Liver (tissue), 9 donors: ENCODE data around the gene POPDC3. TPM values are rescaled to one million over a fixed set of nuclear protein-coding genes. Genes with fewer than 3 reads are reported as not detected.

Experiments used
- DNase-seq: peaks from one replicate; pipeline ENCODE4 v3.0.0-alpha.2; 2017; ENCODE audit warnings: low spot score
- H3K27ac ChIP-seq, 2 donors: one replicate each; pipeline ENCODE4 v1.7.0; 2013; ENCODE audit warnings: inconsistent platforms in 2 of 2, low read length in 2 of 2, control low read depth in 1 of 2, low read depth in 1 of 2, mild to moderate bottlenecking in 1 of 2
- H3K27me3 ChIP-seq, 4 donors: one replicate each; pipeline versions ENCODE4 v1.6.1 to v1.7.0; 2013; ENCODE audit warnings: low read length in 3 of 4, inconsistent platforms in 1 of 4, mild to moderate bottlenecking in 1 of 4, moderate library complexity in 1 of 4; ENCODE audit not compliant: control insufficient read depth in 4 of 4, insufficient read depth in 4 of 4
- H3K36me3 ChIP-seq, 4 donors: one replicate each; pipeline versions ENCODE4 v1.6.1 to v1.7.0; 2013; ENCODE audit warnings: low read length in 3 of 4, mild to moderate bottlenecking in 3 of 4, low read depth in 1 of 4, moderate library complexity in 1 of 4; ENCODE audit not compliant: control insufficient read depth in 4 of 4, insufficient read depth in 3 of 4
- H3K4me1 ChIP-seq, 4 donors: one replicate each; pipeline versions ENCODE4 v1.6.1 to v1.7.0; 2013; ENCODE audit warnings: low read length in 3 of 4, mild to moderate bottlenecking in 3 of 4, moderate library complexity in 1 of 4; ENCODE audit not compliant: control insufficient read depth in 4 of 4, insufficient read depth in 4 of 4
- H3K4me3 ChIP-seq, 3 donors: one replicate each; pipeline versions ENCODE4 v1.6.1 to v1.7.0; 2013; ENCODE audit warnings: low read length in 3 of 3, control low read depth in 1 of 3, low read depth in 1 of 3, mild to moderate bottlenecking in 1 of 3
- H3K9ac ChIP-seq, 2 donors: one replicate each; pipeline ENCODE4 v1.7.0; 2013; ENCODE audit warnings: low read length in 2 of 2, mild to moderate bottlenecking in 2 of 2, moderate library complexity in 2 of 2, control low read depth in 1 of 2, low read depth in 1 of 2
- H3K9me3 ChIP-seq, 4 donors: one replicate each; pipeline versions ENCODE4 v1.6.1 to v1.7.0; 2013; ENCODE audit warnings: low read length in 3 of 4; ENCODE audit not compliant: control insufficient read depth in 4 of 4
- EGR1 ChIP-seq, 2 donors: IDR thresholded peaks; 2 replicates each; pipeline ENCODE4 v1.6.1; 2016 to 2018; ENCODE audit warnings: antibody characterized with exemption in 2 of 2, low read depth in 2 of 2
- FOXA1 ChIP-seq: IDR thresholded peaks from 2 replicates; pipeline ENCODE4 v1.6.1; 2016; ENCODE audit warnings: antibody characterized with exemption
- FOXA2 ChIP-seq: IDR thresholded peaks from 2 replicates; pipeline ENCODE4 v1.6.1; 2016; ENCODE audit warnings: antibody characterized with exemption
- HNF4A ChIP-seq, 2 donors: conservative IDR thresholded peaks; 2 replicates each; pipeline ENCODE4 v1.6.1; 2016; ENCODE audit warnings: antibody characterized with exemption in 2 of 2, mild to moderate bottlenecking in 2 of 2
- HNF4G ChIP-seq: IDR thresholded peaks from 2 replicates; pipeline ENCODE4 v1.6.1; 2016; ENCODE audit warnings: antibody characterized with exemption
- JUND ChIP-seq, 2 donors: IDR thresholded peaks; 2 replicates each; pipeline ENCODE4 v1.6.1; 2016; ENCODE audit warnings: antibody characterized with exemption in 2 of 2
- RAD21 ChIP-seq, 2 donors: IDR thresholded peaks; 2 replicates each; pipeline ENCODE4 v1.6.1; 2016; ENCODE audit warnings: antibody characterized with exemption in 2 of 2, mild to moderate bottlenecking in 2 of 2
- RXRA ChIP-seq, 2 donors: IDR thresholded peaks; 2 replicates each; pipeline ENCODE4 v1.6.1; 2017 to 2018; ENCODE audit warnings: antibody characterized with exemption in 2 of 2, mild to moderate bottlenecking in 1 of 2
- TAF1 ChIP-seq: conservative IDR thresholded peaks from 2 replicates; pipeline ENCODE4 v1.6.1; 2016; ENCODE audit warnings: antibody characterized with exemption, mild to moderate bottlenecking
- YY1 ChIP-seq: IDR thresholded peaks from 2 replicates; pipeline ENCODE4 v1.6.1; 2016; ENCODE audit warnings: antibody characterized with exemption, mild to moderate bottlenecking
- WGBS: extraction: QIAGEN DNeasy Blood & Tissue Kit; methylation state at CpG from one replicate; pipeline ENCODE4 v1.1.7; 2013; 5-methylcytosine and 5-hydroxymethylcytosine counted together
- polyA plus RNA-seq, 2 donors: library from polyadenylated mRNA; stranded (reverse) in 1 of 2; unstranded in 1 of 2; fragments of 200-250 nt in 1 of 2; fragments of >200 nt in 1 of 2; fragmentation: Nextera tagmentation in 1 of 2; extraction: Ambion mirVana in 1 of 2; gene quantifications; one replicate each; pipeline versions ENCODE4 v1.2.1 to v1.2.3, GENCODE V29; 2013 to 2015
- total RNA-seq, 2 donors: library from RNA; depleted of rRNA; stranded (reverse); fragments of >200 nt; gene quantifications; one replicate each; pipeline ENCODE4 v1.2.3, GENCODE V29; 2014
- TF ChIP-seq, protein P1 (sequence below): IDR thresholded peaks from 2 replicates; pipeline ENCODE4 v1.6.1; 2016; ENCODE audit warnings: antibody characterized with exemption
- TF ChIP-seq, protein P2 (sequence below): IDR thresholded peaks from 2 replicates; pipeline ENCODE4 v1.6.1; 2016; ENCODE audit warnings: antibody characterized with exemption, mild to moderate bottlenecking
- TF ChIP-seq, protein P3 (sequence below): IDR thresholded peaks from 2 replicates; pipeline ENCODE4 v1.6.1; 2016; ENCODE audit warnings: antibody characterized with exemption
- TF ChIP-seq, protein P4 (sequence below): fragments of 150-350 bp; IDR thresholded peaks from 2 replicates; pipeline ENCODE4 v1.5.1; 2017; ENCODE audit warnings: improper control_type of control experiment, low read depth, low read length; ENCODE audit not compliant: missing input control
- donor health status: healthy.
- donor health status: healthy.
- donor health status: healthy.
- donor health status: healthy.
- donor health status: healthy.

POPDC3 gene
- total and polyA plus RNA-seq, 4 donors: not detected

DNA sequence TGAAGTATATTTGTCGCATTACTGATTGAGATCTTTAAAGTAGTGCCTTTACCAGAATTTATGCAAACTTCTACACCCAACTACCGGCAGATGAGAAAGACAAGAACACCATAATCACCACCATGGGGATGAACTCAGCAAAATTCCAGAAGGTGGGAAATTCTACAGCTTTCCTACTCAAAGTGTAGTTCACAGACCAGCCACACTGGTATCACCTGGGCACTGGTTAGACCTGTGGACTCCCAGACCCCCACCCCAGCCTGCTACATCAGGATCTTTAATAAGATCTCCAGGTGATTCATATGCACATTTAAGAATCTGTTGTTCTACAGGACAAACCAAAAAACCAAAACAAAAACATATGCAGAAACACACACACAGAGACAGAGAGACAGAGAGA lies 67.9 kb downstream of the POPDC3 start:
- Histone ChIP-seq H3K4me3 (no peak overlapping the region), H3K4me1 (no peaks in the 10 kb centered on the region), H3K9me3 (no peaks in the 10 kb centered on the region), H3K27ac (no peak overlapping the region), H3K36me3 (no peaks in the 10 kb centered on the region), H3K9ac (no peak overlapping the region), H3K27me3 (peaks cover 0 to 3% (median 0%) of the 10 kb centered on the region in 4 donors)
- WGBS: 93% methylated on average over 2 of the region's 2 CpGs
- DNase-seq: no peak
- TF ChIP-seq FOXA2 (no peak), RXRA (IDR thresholded peaks at IDR 0.05) (no peak), TAF1 (no peak), HNF4A (conservative IDR thresholded peaks at IDR 0.05) (no peak), EGR1 (IDR thresholded peaks at IDR 0.05; ENCODE audit: low read depth in 2 of 2) (no peak), HNF4G (no peak), FOXA1 (no peak), JUND (IDR thresholded peaks at IDR 0.05) (no peak)
- TF ChIP-seq, protein P1, sequence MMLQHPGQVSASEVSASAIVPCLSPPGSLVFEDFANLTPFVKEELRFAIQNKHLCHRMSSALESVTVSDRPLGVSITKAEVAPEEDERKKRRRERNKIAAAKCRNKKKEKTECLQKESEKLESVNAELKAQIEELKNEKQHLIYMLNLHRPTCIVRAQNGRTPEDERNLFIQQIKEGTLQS: no peak
- TF ChIP-seq, protein P2, sequence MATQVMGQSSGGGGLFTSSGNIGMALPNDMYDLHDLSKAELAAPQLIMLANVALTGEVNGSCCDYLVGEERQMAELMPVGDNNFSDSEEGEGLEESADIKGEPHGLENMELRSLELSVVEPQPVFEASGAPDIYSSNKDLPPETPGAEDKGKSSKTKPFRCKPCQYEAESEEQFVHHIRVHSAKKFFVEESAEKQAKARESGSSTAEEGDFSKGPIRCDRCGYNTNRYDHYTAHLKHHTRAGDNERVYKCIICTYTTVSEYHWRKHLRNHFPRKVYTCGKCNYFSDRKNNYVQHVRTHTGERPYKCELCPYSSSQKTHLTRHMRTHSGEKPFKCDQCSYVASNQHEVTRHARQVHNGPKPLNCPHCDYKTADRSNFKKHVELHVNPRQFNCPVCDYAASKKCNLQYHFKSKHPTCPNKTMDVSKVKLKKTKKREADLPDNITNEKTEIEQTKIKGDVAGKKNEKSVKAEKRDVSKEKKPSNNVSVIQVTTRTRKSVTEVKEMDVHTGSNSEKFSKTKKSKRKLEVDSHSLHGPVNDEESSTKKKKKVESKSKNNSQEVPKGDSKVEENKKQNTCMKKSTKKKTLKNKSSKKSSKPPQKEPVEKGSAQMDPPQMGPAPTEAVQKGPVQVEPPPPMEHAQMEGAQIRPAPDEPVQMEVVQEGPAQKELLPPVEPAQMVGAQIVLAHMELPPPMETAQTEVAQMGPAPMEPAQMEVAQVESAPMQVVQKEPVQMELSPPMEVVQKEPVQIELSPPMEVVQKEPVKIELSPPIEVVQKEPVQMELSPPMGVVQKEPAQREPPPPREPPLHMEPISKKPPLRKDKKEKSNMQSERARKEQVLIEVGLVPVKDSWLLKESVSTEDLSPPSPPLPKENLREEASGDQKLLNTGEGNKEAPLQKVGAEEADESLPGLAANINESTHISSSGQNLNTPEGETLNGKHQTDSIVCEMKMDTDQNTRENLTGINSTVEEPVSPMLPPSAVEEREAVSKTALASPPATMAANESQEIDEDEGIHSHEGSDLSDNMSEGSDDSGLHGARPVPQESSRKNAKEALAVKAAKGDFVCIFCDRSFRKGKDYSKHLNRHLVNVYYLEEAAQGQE: no peak
- TF ChIP-seq, protein P3, sequence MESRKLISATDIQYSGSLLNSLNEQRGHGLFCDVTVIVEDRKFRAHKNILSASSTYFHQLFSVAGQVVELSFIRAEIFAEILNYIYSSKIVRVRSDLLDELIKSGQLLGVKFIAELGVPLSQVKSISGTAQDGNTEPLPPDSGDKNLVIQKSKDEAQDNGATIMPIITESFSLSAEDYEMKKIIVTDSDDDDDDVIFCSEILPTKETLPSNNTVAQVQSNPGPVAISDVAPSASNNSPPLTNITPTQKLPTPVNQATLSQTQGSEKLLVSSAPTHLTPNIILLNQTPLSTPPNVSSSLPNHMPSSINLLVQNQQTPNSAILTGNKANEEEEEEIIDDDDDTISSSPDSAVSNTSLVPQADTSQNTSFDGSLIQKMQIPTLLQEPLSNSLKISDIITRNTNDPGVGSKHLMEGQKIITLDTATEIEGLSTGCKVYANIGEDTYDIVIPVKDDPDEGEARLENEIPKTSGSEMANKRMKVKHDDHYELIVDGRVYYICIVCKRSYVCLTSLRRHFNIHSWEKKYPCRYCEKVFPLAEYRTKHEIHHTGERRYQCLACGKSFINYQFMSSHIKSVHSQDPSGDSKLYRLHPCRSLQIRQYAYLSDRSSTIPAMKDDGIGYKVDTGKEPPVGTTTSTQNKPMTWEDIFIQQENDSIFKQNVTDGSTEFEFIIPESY: no peak

DNA sequence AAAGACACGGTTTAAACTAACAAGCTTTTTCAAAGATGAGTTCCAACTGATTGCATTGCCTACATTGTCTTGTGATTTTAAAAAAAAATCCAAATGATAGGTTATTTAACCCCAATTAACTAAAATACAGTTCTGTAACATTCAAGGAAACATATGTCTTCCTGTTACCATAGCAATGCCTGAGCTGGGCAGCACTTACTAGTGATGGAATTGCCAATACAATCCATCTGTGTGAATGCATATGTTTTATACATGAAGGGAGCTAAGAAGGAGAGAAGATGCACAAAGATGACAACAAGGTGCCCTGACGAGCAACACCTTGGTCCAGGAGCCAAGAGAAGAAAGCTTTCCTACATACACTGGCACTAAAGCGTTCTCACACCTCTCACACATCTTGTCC lies 68.7 kb downstream of the POPDC3 start:
- Histone ChIP-seq H3K9me3 (no peaks in the 10 kb centered on the region), H3K27ac (no peak overlapping the region), H3K27me3 (peaks cover 0 to 3% (median 0%) of the 10 kb centered on the region in 4 donors), H3K9ac (no peak overlapping the region), H3K4me1 (no peaks in the 10 kb centered on the region), H3K4me3 (no peak overlapping the region), H3K36me3 (no peaks in the 10 kb centered on the region)
- TF ChIP-seq RXRA (IDR thresholded peaks at IDR 0.05): no peak
- no peak for TF ChIP-seq JUND (IDR thresholded peaks at IDR 0.05)
- TF ChIP-seq, protein P1: no peak
- TF ChIP-seq EGR1 (IDR thresholded peaks at IDR 0.05; ENCODE audit: low read depth in 2 of 2): no peak
- TF ChIP-seq TAF1: no peak
- no peak for TF ChIP-seq HNF4G
- TF ChIP-seq FOXA1: no peak
- TF ChIP-seq YY1: no peak
- no peak for TF ChIP-seq RAD21 (IDR thresholded peaks at IDR 0.05)
- TF ChIP-seq, protein P3: no peak
- TF ChIP-seq, protein P4, sequence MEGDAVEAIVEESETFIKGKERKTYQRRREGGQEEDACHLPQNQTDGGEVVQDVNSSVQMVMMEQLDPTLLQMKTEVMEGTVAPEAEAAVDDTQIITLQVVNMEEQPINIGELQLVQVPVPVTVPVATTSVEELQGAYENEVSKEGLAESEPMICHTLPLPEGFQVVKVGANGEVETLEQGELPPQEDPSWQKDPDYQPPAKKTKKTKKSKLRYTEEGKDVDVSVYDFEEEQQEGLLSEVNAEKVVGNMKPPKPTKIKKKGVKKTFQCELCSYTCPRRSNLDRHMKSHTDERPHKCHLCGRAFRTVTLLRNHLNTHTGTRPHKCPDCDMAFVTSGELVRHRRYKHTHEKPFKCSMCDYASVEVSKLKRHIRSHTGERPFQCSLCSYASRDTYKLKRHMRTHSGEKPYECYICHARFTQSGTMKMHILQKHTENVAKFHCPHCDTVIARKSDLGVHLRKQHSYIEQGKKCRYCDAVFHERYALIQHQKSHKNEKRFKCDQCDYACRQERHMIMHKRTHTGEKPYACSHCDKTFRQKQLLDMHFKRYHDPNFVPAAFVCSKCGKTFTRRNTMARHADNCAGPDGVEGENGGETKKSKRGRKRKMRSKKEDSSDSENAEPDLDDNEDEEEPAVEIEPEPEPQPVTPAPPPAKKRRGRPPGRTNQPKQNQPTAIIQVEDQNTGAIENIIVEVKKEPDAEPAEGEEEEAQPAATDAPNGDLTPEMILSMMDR: no peak
- no peak for DNase-seq
- 82% methylated on average over 3 of the region's 3 CpGs for WGBS
